Dendritic cell treated with granulocyte-macrophage colony-stimulating factor and Interleukin-4, amounts not matched to agents 40 ng/mL and 50 ng/mL, for 4 days (primary cell): Measurements from ENCODE around the gene NEO1.

Experiments
- H3K27ac Mint-ChIP-seq: one replicate; pipeline ENCODE4 v1.8.0; 2022; ENCODE audit warnings: mild to moderate bottlenecking, mixed read lengths
- H3K27me3 Mint-ChIP-seq: one replicate; pipeline ENCODE4 v1.8.0; 2022; ENCODE audit warnings: mild to moderate bottlenecking, mixed read lengths
- H3K36me3 Mint-ChIP-seq: one replicate; pipeline ENCODE4 v1.8.0; 2022; ENCODE audit warnings: low read depth, mixed read lengths
- H3K4me1 Mint-ChIP-seq: one replicate; pipeline ENCODE4 v1.8.0; 2022; ENCODE audit warnings: low read depth, mixed read lengths
- H3K4me3 Mint-ChIP-seq: one replicate; pipeline ENCODE4 v1.8.0; 2022; ENCODE audit warnings: mild to moderate bottlenecking, moderate library complexity, mixed read lengths
- H3K9me3 Mint-ChIP-seq: one replicate; pipeline ENCODE4 v1.8.0; 2022; ENCODE audit warnings: mixed read lengths
- intact Hi-C: fragments of 100-400 bp; cut with micrococcal nuclease; formaldehyde crosslinking; loops from one replicate; pipeline ENCODE4 v1.15.0; 2022

Gene NEO1

DNA sequence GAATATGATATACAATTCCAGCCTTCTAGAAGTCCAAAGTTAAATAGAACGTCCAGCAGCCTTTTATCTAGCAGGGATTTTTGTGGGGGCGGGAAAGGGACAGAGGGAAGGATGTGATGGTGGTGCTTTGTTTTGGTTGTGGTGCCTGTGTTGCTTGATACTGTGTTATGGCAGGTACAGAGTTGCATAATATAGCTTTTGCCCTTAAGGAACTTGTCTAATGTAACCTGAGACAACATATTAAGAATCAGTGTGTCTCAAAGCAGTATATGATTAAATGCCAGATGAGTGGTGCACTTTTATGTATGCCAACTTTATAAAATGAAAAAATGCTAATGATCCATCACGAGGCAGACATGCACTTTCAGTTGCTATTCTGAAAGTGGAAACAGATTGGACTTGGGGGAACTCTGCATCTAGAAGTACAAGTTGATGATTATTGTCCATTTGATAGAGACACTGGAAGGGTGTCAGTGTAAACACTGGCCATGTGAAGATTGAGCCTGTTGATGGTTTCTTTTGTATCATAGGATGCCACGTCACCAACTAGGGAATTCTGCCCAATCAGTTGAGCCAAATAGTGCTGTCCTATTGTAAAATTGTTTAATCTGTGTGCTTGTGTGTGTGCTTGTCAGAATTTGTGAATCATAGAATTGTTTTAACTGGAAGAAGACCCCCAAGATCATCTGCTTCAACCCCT, 23.0 kb downstream of the NEO1 start:
- intact Hi-C loops, result no loop called here
- H3K27me3 Mint-ChIP-seq, result peaks cover 14% of the 10 kb centered on the region

DNA sequence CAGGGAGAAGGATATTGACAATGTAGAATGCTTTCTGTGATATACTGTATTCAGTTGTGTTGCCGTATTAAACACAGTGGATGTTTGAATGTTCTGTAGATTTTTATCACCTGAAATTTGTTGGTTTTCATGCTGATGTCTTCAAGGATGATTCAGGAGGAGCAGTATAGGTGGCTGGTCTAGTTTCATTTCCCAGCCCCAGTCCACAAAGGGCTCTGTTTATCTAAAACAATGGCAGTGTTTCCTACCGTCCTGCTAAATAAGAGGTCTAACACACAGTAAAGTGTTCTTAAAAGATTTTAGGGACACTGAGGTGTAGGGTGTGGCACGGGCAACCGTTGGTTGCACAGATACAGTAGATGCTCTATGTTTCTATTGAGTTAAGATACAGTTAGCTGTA, 26.0 kb downstream of the NEO1 start:
- Mint-ChIP-seq H3K4me3 (no peak overlapping the region), H3K4me1 (no peaks in the 10 kb centered on the region), H3K9me3 (no peaks in the 10 kb centered on the region), H3K27ac (no peak overlapping the region), H3K27me3 (peaks cover 13% of the 10 kb centered on the region), H3K36me3 (no peaks in the 10 kb centered on the region)
- intact Hi-C loops, result no loop called here

More for the DNA sequence above, 23.0 kb downstream of the NEO1 start:
- Mint-ChIP-seq H3K4me3 (no peak overlapping the region), H3K36me3 (no peaks in the 10 kb centered on the region), H3K27ac (no peak overlapping the region), H3K4me1 (no peaks in the 10 kb centered on the region), H3K9me3 (no peaks in the 10 kb centered on the region)

DNA sequence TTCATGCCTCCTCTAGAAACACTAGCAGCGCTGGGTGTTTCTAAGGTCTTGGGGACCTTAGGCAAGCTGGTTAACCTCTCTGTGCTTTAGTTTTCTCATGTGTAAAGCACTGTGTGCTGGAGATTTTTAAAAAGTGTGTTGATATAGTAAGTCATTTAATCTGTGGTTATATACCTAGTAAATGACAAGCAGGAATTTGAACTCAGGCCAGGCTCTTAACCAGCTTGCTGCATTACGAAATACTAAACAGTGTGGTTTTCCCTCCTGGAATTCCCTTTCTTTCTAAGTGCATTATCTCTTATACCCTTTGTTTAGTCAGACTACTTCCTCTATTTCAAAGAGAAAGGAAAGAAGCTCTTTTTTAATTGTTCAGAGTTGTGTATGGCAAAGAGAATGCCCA, 26.5 kb downstream of the NEO1 start:
- Mint-ChIP-seq H3K27ac (no peak overlapping the region), H3K27me3 (peaks cover 13% of the 10 kb centered on the region), H3K36me3 (no peaks in the 10 kb centered on the region), H3K4me1 (no peaks in the 10 kb centered on the region), H3K4me3 (no peak overlapping the region), H3K9me3 (no peaks in the 10 kb centered on the region)
- intact Hi-C loops, result no loop called here

DNA sequence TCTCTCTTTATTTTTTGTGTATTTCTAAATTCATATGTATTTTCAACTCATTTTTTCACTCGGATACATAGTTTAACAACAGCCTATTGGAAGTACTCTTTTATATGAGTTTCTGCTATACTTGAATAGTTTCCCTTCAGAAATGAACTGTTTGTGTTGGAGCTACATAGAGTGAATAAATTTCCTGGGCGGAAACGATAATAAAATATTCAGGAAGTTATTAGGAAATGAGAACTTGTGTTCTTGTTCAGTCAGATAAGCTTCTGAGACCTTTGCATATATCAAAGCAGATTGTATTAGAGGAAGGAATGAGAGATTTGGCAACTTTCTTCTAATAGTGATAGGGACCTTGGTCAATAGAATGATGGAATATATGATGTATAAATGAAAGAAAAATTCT, 27.3 kb downstream of the NEO1 start:
- no peaks in the 10 kb centered on the region for H3K9me3 Mint-ChIP-seq
- peaks cover 14% of the 10 kb centered on the region for H3K27me3 Mint-ChIP-seq
- H3K4me1 Mint-ChIP-seq, result no peaks in the 10 kb centered on the region
- intact Hi-C loops, result no loop called here
- H3K27ac Mint-ChIP-seq, result no peak overlapping the region
- H3K4me3 Mint-ChIP-seq, result no peak overlapping the region
- H3K36me3 Mint-ChIP-seq, result no peaks in the 10 kb centered on the region

DNA sequence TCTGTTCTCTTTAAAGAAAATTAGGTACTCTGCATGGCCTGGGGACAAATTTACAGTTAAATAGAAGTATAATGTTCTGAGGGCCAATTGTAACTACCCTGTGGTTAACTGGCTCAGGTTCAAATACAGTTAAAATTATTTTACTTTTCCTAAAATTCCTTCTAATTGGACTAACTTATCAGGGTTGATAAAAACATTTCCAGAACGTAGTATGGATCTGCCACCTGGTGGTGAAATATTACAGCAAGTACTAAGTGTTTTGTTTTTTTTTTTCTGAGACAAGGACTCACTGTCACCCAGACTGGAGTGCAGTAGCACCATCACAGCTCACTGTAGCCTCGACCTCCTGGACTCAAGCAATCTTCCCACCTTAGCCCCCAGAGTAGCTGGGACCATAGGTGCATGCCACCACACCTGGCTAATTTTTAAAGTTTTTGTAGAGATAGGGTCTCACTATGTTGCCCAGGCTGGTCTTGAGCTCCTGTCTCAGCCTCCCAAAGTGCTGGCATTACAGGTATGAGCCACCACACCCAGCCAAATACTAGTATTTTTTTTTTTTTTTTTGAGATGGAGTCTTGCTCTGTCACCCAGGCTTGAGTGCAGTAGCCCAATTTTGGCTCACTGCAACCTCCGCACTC, 29.2 kb downstream of the NEO1 start:
- H3K27me3 Mint-ChIP-seq, result peaks cover 14% of the 10 kb centered on the region
- no peak overlapping the region for H3K27ac Mint-ChIP-seq
- H3K36me3 Mint-ChIP-seq, result no peaks in the 10 kb centered on the region
- intact Hi-C loops, result loop anchor here (5.0 to 10.0 kb wide), 2 partner anchors 287 to 479 kb away; no protein-coding TSS in a partner anchor
- no peaks in the 10 kb centered on the region for H3K9me3 Mint-ChIP-seq
- H3K4me1 Mint-ChIP-seq, result no peaks in the 10 kb centered on the region
- H3K4me3 Mint-ChIP-seq, result no peak overlapping the region

DNA sequence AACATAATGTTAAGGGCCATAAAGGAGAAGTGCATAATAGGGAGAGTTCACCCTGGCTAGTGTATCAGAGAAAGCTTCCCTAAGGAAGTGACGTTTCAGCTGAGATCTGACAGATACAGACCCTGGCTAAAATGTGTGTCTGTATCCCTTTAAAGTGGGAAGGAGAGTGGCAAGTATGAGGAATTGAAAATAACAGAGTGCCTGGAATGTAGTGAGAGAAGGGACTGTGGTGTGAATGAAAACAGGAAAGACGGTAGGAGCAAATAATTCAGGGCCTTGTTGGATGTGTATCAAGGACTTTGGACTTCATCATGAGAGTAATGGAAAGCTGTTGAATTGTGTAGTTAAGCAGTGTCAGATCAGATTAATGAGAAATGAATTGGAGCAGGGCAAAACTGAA, 30.5 kb downstream of the NEO1 start:
- no peak overlapping the region for H3K4me3 Mint-ChIP-seq
- intact Hi-C loops, result loop anchor here (5.0 to 10.0 kb wide), 2 partner anchors 288 to 481 kb away; no protein-coding TSS in a partner anchor
- no peaks in the 10 kb centered on the region for H3K4me1 Mint-ChIP-seq
- no peaks in the 10 kb centered on the region for H3K9me3 Mint-ChIP-seq
- H3K36me3 Mint-ChIP-seq, result no peaks in the 10 kb centered on the region
- H3K27me3 Mint-ChIP-seq, result peaks cover 13% of the 10 kb centered on the region
- no peak overlapping the region for H3K27ac Mint-ChIP-seq

DNA sequence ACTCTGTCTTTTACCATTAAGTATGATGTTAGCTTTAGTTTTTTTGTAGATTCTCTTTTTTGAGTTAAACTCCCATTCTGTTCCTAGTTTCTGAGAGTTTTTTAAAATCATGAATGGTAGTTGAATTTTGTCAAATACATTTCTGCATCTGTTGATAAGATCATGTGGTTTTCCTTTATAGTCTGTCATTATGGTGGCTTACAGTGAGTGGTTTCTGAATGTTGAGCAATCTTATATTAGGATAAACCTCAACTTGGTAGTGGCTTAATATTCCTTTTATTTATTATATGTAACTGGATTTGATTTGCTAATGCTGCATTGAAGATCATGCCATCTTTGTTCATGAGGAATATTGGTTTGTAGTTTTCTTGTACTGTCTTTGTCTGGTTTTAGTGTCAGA, 34.8 kb downstream of the NEO1 start:
- no peak overlapping the region for H3K4me3 Mint-ChIP-seq
- no peaks in the 10 kb centered on the region for H3K4me1 Mint-ChIP-seq
- H3K36me3 Mint-ChIP-seq, result no peaks in the 10 kb centered on the region
- H3K27me3 Mint-ChIP-seq, result peaks cover 18% of the 10 kb centered on the region
- no peaks in the 10 kb centered on the region for H3K9me3 Mint-ChIP-seq
- no peak overlapping the region for H3K27ac Mint-ChIP-seq
- intact Hi-C loops, result loop anchor here (10.0 kb wide), 1 partner anchor 292 kb away; no protein-coding TSS in a partner anchor

DNA sequence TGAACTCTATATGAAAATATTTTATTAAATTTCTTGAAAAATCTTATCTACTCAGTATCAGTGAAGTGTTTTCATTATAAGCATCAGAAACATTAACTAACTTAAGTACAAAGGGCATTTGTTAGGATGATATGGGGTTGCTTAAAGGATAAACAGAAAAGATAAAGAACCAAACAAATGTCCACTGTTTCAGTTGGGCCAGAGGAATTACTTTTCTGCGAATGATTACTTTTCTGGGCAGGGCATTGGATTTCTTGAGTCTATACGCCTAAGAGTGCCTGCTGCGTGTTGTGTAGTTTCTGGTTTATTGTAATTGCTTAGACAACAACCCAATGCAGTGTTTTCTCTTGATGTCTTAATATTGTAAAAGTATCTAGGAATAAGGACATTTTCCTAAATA, 52.8 kb downstream of the NEO1 start:
- Mint-ChIP-seq H3K4me3 (no peak overlapping the region), H3K9me3 (no peaks in the 10 kb centered on the region), H3K27me3 (peaks cover 14% of the 10 kb centered on the region), H3K27ac (no peak overlapping the region), H3K4me1 (no peaks in the 10 kb centered on the region), H3K36me3 (no peaks in the 10 kb centered on the region)
- intact Hi-C loops, result no loop called here

DNA sequence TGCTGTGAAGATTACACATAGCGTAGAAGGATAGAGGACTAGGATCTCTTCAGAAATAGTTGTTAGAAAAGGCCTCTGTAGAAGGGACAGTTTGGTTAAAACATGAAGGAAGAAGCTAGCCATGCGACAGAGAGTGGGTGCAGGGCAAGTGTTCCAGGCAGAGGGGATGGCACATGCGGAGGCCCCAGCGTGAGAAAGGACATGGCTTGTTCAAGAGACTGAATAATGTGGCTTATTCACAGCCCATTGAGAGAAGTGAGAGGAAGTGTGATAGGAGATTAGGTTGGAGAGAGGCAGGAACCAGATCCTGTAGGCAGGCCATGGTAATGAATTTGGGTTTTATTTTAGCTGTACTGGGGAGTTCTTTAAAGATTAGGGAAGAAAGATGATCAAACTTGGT, 56.4 kb downstream of the NEO1 start:
- Mint-ChIP-seq H3K27me3 (peaks cover 20% of the 10 kb centered on the region), H3K9me3 (no peaks in the 10 kb centered on the region), H3K36me3 (no peaks in the 10 kb centered on the region), H3K4me1 (no peaks in the 10 kb centered on the region), H3K27ac (no peak overlapping the region), H3K4me3 (no peak overlapping the region)
- intact Hi-C loops, result no loop called here

DNA sequence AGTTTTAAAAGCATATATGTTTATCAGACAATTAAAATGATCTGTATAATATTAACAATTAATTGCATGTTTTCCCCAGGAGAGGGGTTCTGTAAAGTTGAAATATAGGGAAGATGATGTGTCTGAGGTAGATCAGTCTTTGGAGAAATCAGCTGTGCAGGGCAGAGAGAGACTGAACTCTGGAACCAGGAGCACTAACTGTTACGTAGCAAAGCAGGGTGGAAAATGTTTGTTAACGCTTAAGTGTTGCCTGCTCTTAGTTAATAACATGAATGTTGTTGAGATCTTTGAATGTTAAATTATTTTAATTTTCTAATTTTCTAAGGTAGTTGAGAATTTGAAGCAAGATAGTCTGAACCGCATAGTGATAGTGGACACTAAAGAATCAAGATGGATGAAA, 57.5 kb downstream of the NEO1 start:
- intact Hi-C loops, result no loop called here
- no peaks in the 10 kb centered on the region for H3K9me3 Mint-ChIP-seq
- peaks cover 21% of the 10 kb centered on the region for H3K27me3 Mint-ChIP-seq
- no peak overlapping the region for H3K4me3 Mint-ChIP-seq
- no peak overlapping the region for H3K27ac Mint-ChIP-seq
- no peaks in the 10 kb centered on the region for H3K36me3 Mint-ChIP-seq
- H3K4me1 Mint-ChIP-seq, result no peaks in the 10 kb centered on the region

DNA sequence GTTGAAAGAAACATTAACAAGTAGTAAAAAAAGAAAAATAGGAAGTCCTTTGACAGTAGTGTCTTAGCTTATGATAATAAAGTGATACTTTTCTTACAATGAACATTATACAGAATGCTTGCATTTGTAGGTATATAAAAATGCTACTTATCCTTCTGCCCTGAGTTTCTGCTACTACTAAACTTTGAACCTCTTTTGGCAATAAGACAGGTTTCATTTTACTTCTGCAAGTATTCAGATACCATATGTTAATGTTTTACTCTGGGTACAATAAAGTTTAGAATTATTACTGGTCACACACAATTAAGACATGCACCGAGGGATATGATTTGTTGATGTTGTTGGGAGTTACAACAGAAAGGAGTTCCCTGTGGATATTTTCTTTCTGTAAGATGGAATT, 57.9 kb downstream of the NEO1 start:
- H3K4me1 Mint-ChIP-seq, result no peaks in the 10 kb centered on the region
- no peak overlapping the region for H3K4me3 Mint-ChIP-seq
- no peak overlapping the region for H3K27ac Mint-ChIP-seq

DNA sequence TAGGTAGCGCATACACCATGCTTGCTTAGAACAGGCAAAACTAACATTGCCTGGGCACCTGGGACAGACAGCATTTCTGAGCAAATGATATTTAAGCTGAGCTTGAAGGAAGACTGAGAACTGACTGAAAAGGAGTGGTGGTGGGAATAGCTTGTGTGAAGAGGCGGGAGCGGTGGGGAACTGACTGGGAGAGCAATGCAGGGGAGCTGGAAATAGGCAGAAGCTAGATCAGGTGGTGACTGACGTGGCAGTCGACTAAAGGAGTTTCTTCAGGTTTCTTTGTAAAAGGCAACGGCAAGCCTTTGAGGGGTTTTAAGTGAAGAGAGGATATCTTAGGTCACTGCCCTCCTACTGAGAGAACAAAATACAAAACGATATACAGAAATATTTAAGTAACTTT, 61.8 kb downstream of the NEO1 start:
- intact Hi-C loops, result no loop called here
- peaks cover 35% of the 10 kb centered on the region for H3K27me3 Mint-ChIP-seq
- no peaks in the 10 kb centered on the region for H3K9me3 Mint-ChIP-seq
- H3K4me1 Mint-ChIP-seq, result no peaks in the 10 kb centered on the region
- H3K4me3 Mint-ChIP-seq, result no peak overlapping the region
- H3K36me3 Mint-ChIP-seq, result no peaks in the 10 kb centered on the region
- H3K27ac Mint-ChIP-seq, result no peak overlapping the region

More for the DNA sequence above, 57.9 kb downstream of the NEO1 start:
- Mint-ChIP-seq H3K36me3 (no peaks in the 10 kb centered on the region), H3K9me3 (no peaks in the 10 kb centered on the region), H3K27me3 (peaks cover 24% of the 10 kb centered on the region)
- intact Hi-C loops, result no loop called here

DNA sequence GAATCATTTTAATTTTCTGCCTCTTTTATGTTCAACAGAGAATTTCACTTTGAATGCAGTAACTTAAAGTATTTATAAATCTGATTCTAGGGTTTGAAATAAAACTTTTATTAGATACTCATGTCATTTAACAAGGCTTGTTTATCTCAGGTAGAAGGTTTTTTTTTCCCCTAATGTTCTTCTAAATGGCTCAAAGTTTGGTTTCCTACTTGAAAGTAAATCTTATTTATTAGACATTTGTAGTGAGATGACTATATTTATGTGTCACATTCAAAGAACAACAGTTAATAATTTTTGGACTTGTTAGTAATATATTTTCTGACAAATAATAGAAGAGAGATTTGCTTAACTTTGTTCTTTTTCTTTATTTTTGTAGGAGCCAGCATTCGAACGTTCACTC, 63.9 kb downstream of the NEO1 start:
- intact Hi-C loops, result no loop called here
- Mint-ChIP-seq H3K27ac (no peak overlapping the region), H3K9me3 (no peaks in the 10 kb centered on the region), H3K27me3 (peaks cover 33% of the 10 kb centered on the region), H3K36me3 (no peaks in the 10 kb centered on the region), H3K4me3 (no peak overlapping the region), H3K4me1 (no peaks in the 10 kb centered on the region)

DNA sequence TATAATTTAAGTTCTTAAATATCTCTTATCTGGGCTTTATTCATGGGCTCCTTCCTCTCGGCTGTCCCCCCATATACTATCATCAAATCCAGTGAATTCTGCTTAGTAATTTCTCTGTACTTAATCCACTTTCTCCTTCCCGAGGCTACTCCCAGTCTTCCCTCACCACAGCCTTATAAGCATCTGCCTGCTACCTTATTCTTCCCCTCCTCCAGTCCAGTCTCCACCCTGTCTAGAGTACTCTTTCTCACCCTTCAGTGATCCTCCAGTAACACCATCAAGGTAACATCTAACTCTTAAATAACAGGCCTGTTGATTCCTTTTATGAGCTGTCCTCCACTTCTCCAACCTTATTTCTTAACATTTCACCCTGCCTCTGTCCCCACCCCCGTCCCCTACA, 65.8 kb downstream of the NEO1 start:
- H3K27me3 Mint-ChIP-seq, result peaks cover 32% of the 10 kb centered on the region
- no peaks in the 10 kb centered on the region for H3K4me1 Mint-ChIP-seq
- intact Hi-C loops, result no loop called here
- H3K9me3 Mint-ChIP-seq, result no peaks in the 10 kb centered on the region
- no peak overlapping the region for H3K4me3 Mint-ChIP-seq
- H3K27ac Mint-ChIP-seq, result no peak overlapping the region
- no peaks in the 10 kb centered on the region for H3K36me3 Mint-ChIP-seq

DNA sequence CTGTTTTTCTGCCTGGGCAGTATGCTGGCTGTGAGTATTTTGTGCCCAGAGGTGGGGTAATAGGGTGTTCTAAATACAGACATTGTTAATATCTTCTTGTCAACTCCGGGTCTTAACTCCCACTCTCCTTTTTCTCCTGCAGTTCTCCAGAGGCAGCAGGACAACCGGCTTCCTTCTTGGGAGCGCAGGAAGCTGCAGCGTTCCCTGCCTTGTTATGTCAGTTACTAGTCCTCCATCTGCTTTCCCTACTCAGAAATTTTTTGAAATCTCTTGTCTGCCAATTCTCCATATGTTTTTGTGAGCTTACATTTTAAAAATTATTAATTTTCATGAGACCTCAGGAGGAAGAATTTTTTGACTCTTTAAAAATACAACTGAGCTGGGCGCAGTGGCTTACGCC, 67.2 kb downstream of the NEO1 start:
- H3K27me3 Mint-ChIP-seq, result peaks cover 31% of the 10 kb centered on the region
- H3K4me3 Mint-ChIP-seq, result no peak overlapping the region
- H3K27ac Mint-ChIP-seq, result no peak overlapping the region
- no peaks in the 10 kb centered on the region for H3K4me1 Mint-ChIP-seq
- H3K9me3 Mint-ChIP-seq, result no peaks in the 10 kb centered on the region
- H3K36me3 Mint-ChIP-seq, result no peaks in the 10 kb centered on the region
- intact Hi-C loops, result no loop called here
